Measurements from ENCODE around the gene LMTK2.

Gene LMTK2

GRCh38 chr7:98138672-98139071, 32.0 kb downstream of the LMTK2 start:
- DNase-seq, result no peak

GRCh38 chr7:98142658-98143057, 36.0 kb downstream of the LMTK2 start:
- no peak for DNase-seq

- no peak for DNase-seq
Observed at GRCh38 chr7:98148607-98149006, 41.9 kb downstream of the LMTK2 start.

- DNase-seq, result no peak
Observed at GRCh38 chr7:98149116-98149692, 42.5 kb downstream of the LMTK2 start.

- no peak for DNase-seq
Observed at GRCh38 chr7:98151884-98152283, 45.2 kb downstream of the LMTK2 start.

GRCh38 chr7:98156700-98157099, 50.0 kb downstream of the LMTK2 start:
- DNase-seq, result no peak

GRCh38 chr7:98157761-98158160, 51.1 kb downstream of the LMTK2 start:
- no peak for DNase-seq

GRCh38 chr7:98162758-98163157, 56.1 kb downstream of the LMTK2 start:
- no peak for DNase-seq

GRCh38 chr7:98163269-98163668, 56.6 kb downstream of the LMTK2 start:
- no peak for DNase-seq

GRCh38 chr7:98163704-98164494, 57.2 kb downstream of the LMTK2 start:
- no peak for DNase-seq

- DNase-seq, result peak; percentile 57 to 79
Observed at GRCh38 chr7:98165827-98166667, 59.4 kb downstream of the LMTK2 start.

GRCh38 chr7:98166668-98166970, 60.0 kb downstream of the LMTK2 start:
- DNase-seq, result no peak

- DNase-seq, result no peak
Observed at GRCh38 chr7:98167653-98168052, 61.0 kb downstream of the LMTK2 start.

- DNase-seq, result peak; percentile 61 to 83
Observed at GRCh38 chr7:98168181-98168903, 61.7 kb downstream of the LMTK2 start.

- DNase-seq, result no peak
Observed at GRCh38 chr7:98168904-98169621, 62.4 kb downstream of the LMTK2 start.

GRCh38 chr7:98170966-98171365, 64.3 kb downstream of the LMTK2 start:
- no peak for DNase-seq

- no peak for DNase-seq
Observed at GRCh38 chr7:98171449-98171848, 64.8 kb downstream of the LMTK2 start.

- peak; percentile 5 to 68 for DNase-seq
Observed at GRCh38 chr7:98174334-98175259, 67.9 kb downstream of the LMTK2 start.

- no peak for DNase-seq
Observed at GRCh38 chr7:98175260-98175940, 68.7 kb downstream of the LMTK2 start.

GRCh38 chr7:98177553-98177952, 70.9 kb downstream of the LMTK2 start:
- DNase-seq, result no peak

GRCh38 chr7:98178321-98178720, 71.7 kb downstream of the LMTK2 start:
- DNase-seq, result no peak
